ENCODE data around the gene DDX60.

Gene DDX60

DNA sequence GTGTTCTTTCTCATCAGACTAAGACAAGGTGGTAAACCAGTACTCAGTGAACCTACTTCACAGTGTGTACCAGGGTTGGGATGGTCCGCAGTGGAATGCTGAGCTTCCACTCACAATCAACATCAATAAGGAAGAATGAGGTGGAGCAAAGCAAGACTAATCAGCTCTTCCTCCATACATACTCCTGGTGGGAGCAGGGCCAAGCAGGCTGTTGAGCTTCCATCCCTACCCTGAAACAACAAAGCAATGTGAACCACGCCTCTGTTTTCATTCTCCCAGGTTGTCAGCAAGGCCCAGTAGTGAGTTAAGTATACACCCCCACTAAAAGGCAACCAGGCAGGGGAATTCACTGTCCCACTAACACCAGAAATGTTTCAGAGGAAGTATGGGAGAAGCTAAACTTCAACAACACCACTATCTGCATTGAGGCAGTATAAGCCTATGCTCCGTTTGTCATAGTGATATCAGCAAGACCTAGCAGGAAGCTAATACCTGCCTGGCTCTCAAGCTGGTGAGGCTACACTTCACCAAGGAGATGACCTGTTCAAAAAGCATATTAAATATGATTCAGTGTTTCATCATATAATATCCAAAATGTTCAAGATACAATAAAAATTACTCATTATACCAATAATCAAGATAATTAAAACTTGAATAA is 109.5 kb downstream of the DDX60 start:
- DNase-seq (ENCODE audit: low spot score): no peak
- TF ChIP-seq, protein P1, sequence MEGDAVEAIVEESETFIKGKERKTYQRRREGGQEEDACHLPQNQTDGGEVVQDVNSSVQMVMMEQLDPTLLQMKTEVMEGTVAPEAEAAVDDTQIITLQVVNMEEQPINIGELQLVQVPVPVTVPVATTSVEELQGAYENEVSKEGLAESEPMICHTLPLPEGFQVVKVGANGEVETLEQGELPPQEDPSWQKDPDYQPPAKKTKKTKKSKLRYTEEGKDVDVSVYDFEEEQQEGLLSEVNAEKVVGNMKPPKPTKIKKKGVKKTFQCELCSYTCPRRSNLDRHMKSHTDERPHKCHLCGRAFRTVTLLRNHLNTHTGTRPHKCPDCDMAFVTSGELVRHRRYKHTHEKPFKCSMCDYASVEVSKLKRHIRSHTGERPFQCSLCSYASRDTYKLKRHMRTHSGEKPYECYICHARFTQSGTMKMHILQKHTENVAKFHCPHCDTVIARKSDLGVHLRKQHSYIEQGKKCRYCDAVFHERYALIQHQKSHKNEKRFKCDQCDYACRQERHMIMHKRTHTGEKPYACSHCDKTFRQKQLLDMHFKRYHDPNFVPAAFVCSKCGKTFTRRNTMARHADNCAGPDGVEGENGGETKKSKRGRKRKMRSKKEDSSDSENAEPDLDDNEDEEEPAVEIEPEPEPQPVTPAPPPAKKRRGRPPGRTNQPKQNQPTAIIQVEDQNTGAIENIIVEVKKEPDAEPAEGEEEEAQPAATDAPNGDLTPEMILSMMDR (IDR thresholded peaks at IDR 0.05; ENCODE audit: extremely low read depth, missing control alignments): no peak

DNA sequence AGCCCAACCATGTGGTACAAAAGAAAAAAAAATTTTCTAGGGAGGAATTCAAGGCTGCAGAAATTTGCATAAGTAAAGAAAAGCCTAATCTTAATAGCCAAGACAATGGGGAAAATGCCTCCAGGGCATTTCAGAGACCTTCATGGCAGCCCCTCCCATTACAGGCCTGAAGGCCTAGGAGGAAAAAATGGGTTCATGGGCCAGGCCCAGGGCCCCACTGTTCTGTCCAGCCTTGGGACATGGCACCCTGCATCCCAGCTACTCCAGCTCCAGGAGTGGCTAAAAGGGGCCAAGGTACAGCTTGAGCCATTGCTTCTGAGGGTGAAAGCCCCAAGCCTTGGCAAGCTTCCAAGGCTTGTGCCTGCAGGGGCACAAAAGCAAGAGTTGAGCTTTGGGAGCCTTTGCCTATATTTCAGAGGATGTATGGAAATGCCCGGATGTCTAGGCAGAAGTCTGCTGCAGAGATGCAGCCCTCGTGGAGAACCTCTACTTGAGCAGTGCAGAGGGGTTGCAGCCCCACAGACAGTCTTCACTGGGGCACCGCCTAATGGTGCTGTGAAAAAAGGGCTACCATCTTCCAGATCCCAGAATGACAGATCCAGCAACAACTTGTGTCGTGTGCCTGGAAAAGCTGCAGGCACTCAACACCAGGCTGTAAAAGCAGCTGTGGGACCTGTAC is 115.2 kb downstream of the DDX60 start:
- no peak for DNase-seq (ENCODE audit: low spot score)
- TF ChIP-seq, protein P1 (IDR thresholded peaks at IDR 0.05; ENCODE audit: extremely low read depth, missing control alignments): no peak

DNA sequence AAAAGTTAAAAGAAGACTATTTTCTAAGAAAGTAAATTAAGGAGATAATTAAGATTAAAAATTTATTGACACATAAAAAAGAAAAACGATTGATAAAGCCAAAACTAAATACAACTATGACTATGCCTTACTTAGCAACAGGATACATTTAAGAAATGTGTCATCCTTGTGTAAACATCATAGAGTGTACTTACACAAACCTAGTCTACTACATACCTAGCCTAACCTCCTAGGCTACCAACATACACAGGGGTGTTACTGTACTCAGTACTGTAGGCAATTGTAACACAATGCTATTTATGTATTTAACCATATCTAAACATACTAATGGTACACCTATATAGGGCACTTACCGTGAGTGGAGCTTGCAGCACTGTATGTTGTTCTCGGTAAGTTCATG is 117.9 kb downstream of the DDX60 start:
- TF ChIP-seq, protein P1 (IDR thresholded peaks at IDR 0.05; ENCODE audit: extremely low read depth, missing control alignments): no peak
- no peak for DNase-seq (ENCODE audit: low spot score)

DNA sequence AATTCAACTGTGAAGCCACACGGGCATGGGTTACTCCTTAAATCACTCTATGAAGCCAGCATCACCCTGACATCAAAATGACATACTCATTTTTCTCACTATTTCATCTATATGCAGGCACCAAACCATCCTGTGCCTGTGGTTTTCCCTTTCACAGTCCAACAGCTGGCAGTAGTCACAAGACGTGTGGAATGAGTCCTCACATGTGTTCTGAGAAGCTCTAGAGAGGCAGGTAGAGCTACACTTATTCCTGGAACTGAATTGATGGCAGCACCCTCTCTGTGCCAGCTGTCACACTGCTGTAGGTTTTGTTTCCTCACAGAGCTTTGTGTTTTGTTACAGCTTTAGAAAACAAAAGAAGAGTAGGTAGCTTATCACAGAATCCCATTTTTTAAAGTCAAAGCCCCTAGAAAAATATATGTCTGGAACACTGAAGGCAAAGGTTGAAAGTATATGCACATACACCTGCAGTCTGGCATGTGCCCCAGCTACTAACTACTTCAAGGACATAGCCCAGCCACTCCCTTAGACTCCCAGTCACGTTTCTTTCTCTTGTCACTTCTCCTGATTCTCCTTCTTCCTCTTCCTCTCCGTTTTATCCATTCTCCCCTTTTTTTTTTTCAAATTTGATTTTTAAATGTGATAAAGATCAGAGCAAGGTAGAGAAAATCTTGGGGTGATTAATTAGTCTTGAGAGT is 119.1 kb downstream of the DDX60 start:
- no peak for DNase-seq (ENCODE audit: low spot score)
- TF ChIP-seq, protein P1 (IDR thresholded peaks at IDR 0.05; ENCODE audit: extremely low read depth, missing control alignments): no peak

DNA sequence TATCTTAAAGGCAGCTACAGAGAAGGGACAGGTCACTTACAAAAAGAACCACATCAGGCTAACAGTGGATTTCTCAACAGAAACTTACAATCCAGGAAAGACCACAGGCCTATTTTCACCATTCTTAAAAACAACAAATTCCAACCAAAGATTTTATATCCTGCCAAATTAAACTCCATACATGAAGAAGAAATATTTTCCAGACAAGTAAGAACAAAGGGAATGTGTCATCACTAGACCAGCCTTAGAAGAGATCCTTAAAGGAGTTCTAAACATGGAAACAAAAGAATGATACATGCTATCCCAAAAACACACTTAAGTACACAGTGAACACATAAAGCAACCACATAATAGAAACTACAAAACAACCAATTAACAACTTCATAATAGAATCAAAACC is 120.6 kb downstream of the DDX60 start:
- DNase-seq (ENCODE audit: low spot score): no peak
- TF ChIP-seq, protein P1 (IDR thresholded peaks at IDR 0.05; ENCODE audit: extremely low read depth, missing control alignments): no peak

DNA sequence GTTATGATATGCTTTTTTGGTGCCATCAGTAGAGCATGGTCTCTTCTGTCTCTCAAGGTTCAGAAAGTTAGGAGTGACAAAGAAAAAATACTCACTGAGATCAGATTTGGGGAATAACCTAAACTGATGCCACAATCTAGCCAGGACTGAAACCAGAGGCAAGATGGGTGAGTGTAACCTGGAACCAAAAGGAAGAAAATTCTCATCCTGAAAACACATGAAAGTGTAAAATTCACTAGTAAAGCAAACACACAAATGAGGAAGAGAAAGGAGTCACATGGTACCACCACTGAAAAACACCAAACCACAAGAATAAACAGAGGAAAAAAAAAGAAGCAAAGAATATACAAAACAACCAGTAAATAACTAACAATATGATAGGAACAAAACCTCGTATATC is 129.8 kb downstream of the DDX60 start:
- DNase-seq (ENCODE audit: low spot score): no peak

More for the DNA sequence above, 129.8 kb downstream of the DDX60 start:
- TF ChIP-seq, protein P1 (IDR thresholded peaks at IDR 0.05; ENCODE audit: extremely low read depth, missing control alignments): no peak
